ENCODE results near the gene MAP1B. TPM values are rescaled to one million over a fixed set of nuclear protein-coding genes. Genes with fewer than 3 reads are reported as not detected.

Gene MAP1B
- polyA plus RNA-seq, 1 donor (not counting 4 experiments of a cell fraction or from before 2014, with no cell fraction given), result 3.3 TPM

DNA sequence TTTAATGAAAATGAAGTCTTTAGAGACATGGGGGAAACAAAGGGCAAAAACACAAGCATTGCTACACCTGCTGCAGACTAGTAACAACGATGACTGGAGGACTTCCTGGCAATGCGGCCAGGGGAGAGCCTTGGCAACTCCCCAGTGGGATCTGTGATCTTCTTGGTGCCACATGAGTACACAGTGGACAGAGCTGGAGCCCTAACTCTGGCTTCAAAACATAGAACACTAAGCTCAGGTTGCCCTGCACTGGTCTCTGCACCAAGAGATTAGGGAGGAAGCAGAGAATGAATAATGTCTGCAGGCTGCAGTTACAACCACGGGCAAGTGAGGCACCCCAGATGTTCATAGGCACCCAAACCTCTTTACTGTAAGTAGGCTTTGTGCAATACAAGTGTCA is 121.7 kb downstream of the MAP1B start:
- Histone ChIP-seq H4K20me1 (ENCODE audit: control insufficient read depth, extremely low read depth, insufficient read depth, low read length) (no peaks in the 10 kb centered on the region), H3K27ac (ENCODE audit: control insufficient read depth, insufficient read depth, low read length) (no peak overlapping the region), H3K4me3 (ENCODE audit: control insufficient read depth in 2 of 3, extremely low read depth in 1 of 3, insufficient read depth in 2 of 3, low read depth in 1 of 3, low read length in 3 of 3) (no peak overlapping the region), H3K4me2 (ENCODE audit: control insufficient read depth, extremely low read depth, insufficient read depth, low read depth, low read length) (no peak overlapping the region), H2AFZ (ENCODE audit: control insufficient read depth, low read length) (no peak overlapping the region), H3K9ac (ENCODE audit: control insufficient read depth, extremely low read depth, insufficient read depth, low read length) (no peak overlapping the region), H3K27me3 (ENCODE audit: control insufficient read depth, extremely low read depth, insufficient read depth, low read length) (no peaks in the 10 kb centered on the region), H3K4me1 (ENCODE audit: control insufficient read depth, extremely low read depth, insufficient read depth, low read length) (peaks cover 19% of the 10 kb centered on the region), H3K9me1 (ENCODE audit: control insufficient read depth, extremely low read depth, insufficient read depth, low read length) (peaks cover 4% of the 10 kb centered on the region), H3K9me3 (ENCODE audit: control insufficient read depth, low read depth, low read length) (no peaks in the 10 kb centered on the region), H3K79me2 (ENCODE audit: control insufficient read depth, insufficient read depth, low read length) (no peaks in the 10 kb centered on the region), H3K36me3 (ENCODE audit: control insufficient read depth in 2 of 2, extremely low read depth in 1 of 2, insufficient read depth in 2 of 2, low read length in 2 of 2) (peaks cover 16 to 27% of the 10 kb centered on the region in 2 experiments)
- dilution Hi-C loops (cut with MboI; ENCODE audit: extremely low pct_ligation_motif_present, low sequenced_read_pairs), result no loop called here
- no peak for TF ChIP-seq EZH2 (IDR thresholded peaks at IDR 0.05; ENCODE audit: low read length)
- TF ChIP-seq, protein P1, sequence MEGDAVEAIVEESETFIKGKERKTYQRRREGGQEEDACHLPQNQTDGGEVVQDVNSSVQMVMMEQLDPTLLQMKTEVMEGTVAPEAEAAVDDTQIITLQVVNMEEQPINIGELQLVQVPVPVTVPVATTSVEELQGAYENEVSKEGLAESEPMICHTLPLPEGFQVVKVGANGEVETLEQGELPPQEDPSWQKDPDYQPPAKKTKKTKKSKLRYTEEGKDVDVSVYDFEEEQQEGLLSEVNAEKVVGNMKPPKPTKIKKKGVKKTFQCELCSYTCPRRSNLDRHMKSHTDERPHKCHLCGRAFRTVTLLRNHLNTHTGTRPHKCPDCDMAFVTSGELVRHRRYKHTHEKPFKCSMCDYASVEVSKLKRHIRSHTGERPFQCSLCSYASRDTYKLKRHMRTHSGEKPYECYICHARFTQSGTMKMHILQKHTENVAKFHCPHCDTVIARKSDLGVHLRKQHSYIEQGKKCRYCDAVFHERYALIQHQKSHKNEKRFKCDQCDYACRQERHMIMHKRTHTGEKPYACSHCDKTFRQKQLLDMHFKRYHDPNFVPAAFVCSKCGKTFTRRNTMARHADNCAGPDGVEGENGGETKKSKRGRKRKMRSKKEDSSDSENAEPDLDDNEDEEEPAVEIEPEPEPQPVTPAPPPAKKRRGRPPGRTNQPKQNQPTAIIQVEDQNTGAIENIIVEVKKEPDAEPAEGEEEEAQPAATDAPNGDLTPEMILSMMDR (optimal IDR thresholded peaks at IDR 0.05 in 1 of 3, IDR thresholded peaks at IDR 0.05 in 1 of 3, conservative IDR thresholded peaks at IDR 0.05 in 1 of 3; ENCODE audit: extremely low read depth in 1 of 3, insufficient read depth in 2 of 3, low read length in 3 of 3), result no peak
- FAIRE-seq (no peak), DNase-seq (ENCODE audit: low read depth, low spot score) (no peak)

DNA sequence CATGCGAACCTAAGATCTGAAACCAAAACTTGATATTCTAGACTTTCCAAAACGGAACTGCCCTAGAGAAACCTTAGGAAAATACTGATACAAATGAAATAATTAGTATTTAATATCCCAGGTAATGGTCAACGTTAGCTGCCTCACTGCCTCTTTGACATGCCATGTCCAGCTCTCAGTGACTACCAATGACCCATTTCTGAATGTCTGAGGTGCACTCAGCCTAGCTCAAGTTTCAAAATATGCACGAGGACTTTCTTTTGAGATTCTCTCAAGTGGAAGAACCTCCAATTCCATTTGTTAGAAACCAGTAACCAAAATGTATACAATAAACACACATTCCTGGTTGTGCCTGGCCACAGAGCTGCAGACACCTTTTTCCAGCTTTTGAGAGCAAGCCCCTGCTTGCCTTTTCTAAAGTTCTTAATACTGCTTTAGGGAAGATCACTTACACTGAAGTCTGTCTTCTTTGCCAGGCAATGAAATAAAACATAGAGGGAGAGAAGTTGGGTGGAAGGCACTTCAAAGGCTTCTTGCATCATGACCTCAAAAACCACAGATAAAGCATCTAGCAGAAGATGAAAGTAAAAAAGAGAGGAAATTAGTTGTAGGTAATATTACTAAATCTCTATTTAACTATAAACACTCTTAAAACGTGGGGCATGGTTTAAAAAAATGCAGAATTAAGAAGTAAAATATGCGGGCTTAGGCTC is 124.9 kb downstream of the MAP1B start:
- Histone ChIP-seq H3K79me2 (ENCODE audit: control insufficient read depth, insufficient read depth, low read length) (no peaks in the 10 kb centered on the region), H3K4me2 (ENCODE audit: control insufficient read depth, extremely low read depth, insufficient read depth, low read depth, low read length) (peak overlapping the region; percentile 57), H3K9ac (ENCODE audit: control insufficient read depth, extremely low read depth, insufficient read depth, low read length) (no peak overlapping the region), H3K27me3 (ENCODE audit: control insufficient read depth, extremely low read depth, insufficient read depth, low read length) (no peaks in the 10 kb centered on the region), H3K27ac (ENCODE audit: control insufficient read depth, insufficient read depth, low read length) (no peak overlapping the region), H3K9me1 (ENCODE audit: control insufficient read depth, extremely low read depth, insufficient read depth, low read length) (peaks cover 4% of the 10 kb centered on the region), H4K20me1 (ENCODE audit: control insufficient read depth, extremely low read depth, insufficient read depth, low read length) (no peaks in the 10 kb centered on the region), H3K36me3 (ENCODE audit: control insufficient read depth in 2 of 2, extremely low read depth in 1 of 2, insufficient read depth in 2 of 2, low read length in 2 of 2) (peaks cover 4 to 12% of the 10 kb centered on the region in 2 experiments), H2AFZ (ENCODE audit: control insufficient read depth, low read length) (no peak overlapping the region), H3K9me3 (ENCODE audit: control insufficient read depth, low read depth, low read length) (no peaks in the 10 kb centered on the region), H3K4me3 (ENCODE audit: control insufficient read depth in 2 of 3, extremely low read depth in 1 of 3, insufficient read depth in 2 of 3, low read depth in 1 of 3, low read length in 3 of 3) (no peak overlapping the region), H3K4me1 (ENCODE audit: control insufficient read depth, extremely low read depth, insufficient read depth, low read length) (peaks cover 38% of the 10 kb centered on the region)
- TF ChIP-seq EZH2 (IDR thresholded peaks at IDR 0.05; ENCODE audit: low read length), result no peak
- TF ChIP-seq, protein P1 (optimal IDR thresholded peaks at IDR 0.05 in 1 of 3, IDR thresholded peaks at IDR 0.05 in 1 of 3, conservative IDR thresholded peaks at IDR 0.05 in 1 of 3; ENCODE audit: extremely low read depth in 1 of 3, insufficient read depth in 2 of 3, low read length in 3 of 3), result no peak
- FAIRE-seq (peak; percentile 71), DNase-seq (ENCODE audit: low read depth, low spot score) (no peak)
- dilution Hi-C loops (cut with MboI; ENCODE audit: extremely low pct_ligation_motif_present, low sequenced_read_pairs), result no loop called here
